ENCODE data around the gene DACH1.

The DACH1 gene

GRCh38 chr13:71408416-71408815 is 458.6 kb downstream of the DACH1 start:
- Histone ChIP-seq H3K23ac (ENCODE audit: low read depth, low read length, poor library complexity) (no peak overlapping the region), H2AK5ac (ENCODE audit: low read depth, low read length) (no peak overlapping the region), H3K4me3 (ENCODE audit: low read length in 2 of 2) (no peak overlapping the region), H3K9ac (ENCODE audit: low read depth, low read length, poor library complexity) (no peak overlapping the region), H2BK120ac (ENCODE audit: low read depth, low read length) (no peak overlapping the region), H3K79me1 (ENCODE audit: low read depth, low read length) (no peaks in the 10 kb centered on the region), H3K18ac (ENCODE audit: low read length) (no peak overlapping the region), H2AFZ (ENCODE audit: low read length) (no peak overlapping the region), H3K4ac (ENCODE audit: low read length) (no peak overlapping the region), H2BK15ac (ENCODE audit: low read length) (no peak overlapping the region), H4K8ac (ENCODE audit: low read depth, low read length) (no peak overlapping the region), H3K14ac (ENCODE audit: low read length) (no peak overlapping the region), H2BK5ac (ENCODE audit: low read length) (no peak overlapping the region), H3K4me2 (ENCODE audit: insufficient read depth, low read length, poor library complexity, severe bottlenecking) (no peak overlapping the region), H4K91ac (ENCODE audit: low read depth, low read length, poor library complexity) (no peak overlapping the region), H3K36me3 (replicated peaks in 1 of 2; ENCODE audit: control insufficient read depth in 2 of 2, insufficient read depth in 2 of 2, low read length in 2 of 2) (no peaks in the 10 kb centered on the region), H3K27me3 (ENCODE audit: control insufficient read depth in 3 of 3, insufficient read depth in 3 of 3, low read depth in 1 of 3, low read length in 3 of 3) (no peaks in the 10 kb centered on the region), H3K4me1 (ENCODE audit: control insufficient read depth in 2 of 2, insufficient read depth in 1 of 2, low read depth in 1 of 2, low read length in 2 of 2) (no peaks in the 10 kb centered on the region), H3K27ac (replicated peaks; ENCODE audit: low read length) (no peak overlapping the region), H2BK12ac (ENCODE audit: low read length) (no peak overlapping the region), H3K9me3 (replicated peaks in 1 of 2; ENCODE audit: control insufficient read depth in 2 of 2, insufficient read depth in 1 of 2, low read depth in 1 of 2, low read length in 2 of 2) (no peaks in the 10 kb centered on the region)
- DNase-seq (ENCODE audit: low spot score): no peak

DNA sequence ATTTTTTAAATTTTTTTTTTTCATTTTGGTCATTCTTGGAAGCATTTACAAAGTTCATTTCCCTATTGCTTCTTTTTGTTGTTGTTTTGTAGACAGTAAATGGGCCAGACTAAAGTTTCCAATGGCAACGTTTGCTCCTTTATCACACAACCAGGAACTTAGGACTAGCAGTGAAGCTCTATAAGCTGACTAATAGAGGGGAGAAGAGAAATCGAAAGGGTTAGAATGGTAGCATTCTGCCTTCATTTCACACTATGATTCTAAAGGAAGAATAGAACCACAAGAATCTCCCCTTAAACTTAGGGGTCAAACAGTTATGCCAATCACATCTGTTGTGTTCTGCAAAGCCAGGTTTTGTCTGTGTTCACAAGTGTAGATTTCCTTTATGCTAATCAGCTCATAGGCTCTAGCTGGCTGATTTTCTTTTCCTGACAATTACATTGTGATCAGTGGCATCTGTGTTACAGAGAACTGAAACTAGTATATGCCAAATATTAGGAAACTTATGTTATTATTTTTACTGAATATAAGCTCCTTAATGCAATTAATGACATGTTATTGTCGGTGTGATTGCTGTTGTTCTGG is 467.3 kb downstream of the DACH1 start:
- DNase-seq (ENCODE audit: low spot score): peak; percentile 11
- Histone ChIP-seq H3K4me1 (ENCODE audit: control insufficient read depth in 2 of 2, insufficient read depth in 1 of 2, low read depth in 1 of 2, low read length in 2 of 2) (peaks cover 0 to 15% of the 10 kb centered on the region in 2 donors), H2AK5ac (ENCODE audit: low read depth, low read length) (no peak overlapping the region), H4K91ac (ENCODE audit: low read depth, low read length, poor library complexity) (no peak overlapping the region), H3K23ac (ENCODE audit: low read depth, low read length, poor library complexity) (no peak overlapping the region), H3K79me1 (ENCODE audit: low read depth, low read length) (no peaks in the 10 kb centered on the region), H3K4me3 (ENCODE audit: low read length in 2 of 2) (no peak overlapping the region), H2BK15ac (ENCODE audit: low read length) (no peak overlapping the region), H3K9me3 (replicated peaks in 1 of 2; ENCODE audit: control insufficient read depth in 2 of 2, insufficient read depth in 1 of 2, low read depth in 1 of 2, low read length in 2 of 2) (no peaks in the 10 kb centered on the region), H2BK12ac (ENCODE audit: low read length) (no peak overlapping the region), H2BK5ac (ENCODE audit: low read length) (no peak overlapping the region), H3K18ac (ENCODE audit: low read length) (no peak overlapping the region), H3K14ac (ENCODE audit: low read length) (no peak overlapping the region), H3K4ac (ENCODE audit: low read length) (no peak overlapping the region), H3K4me2 (ENCODE audit: insufficient read depth, low read length, poor library complexity, severe bottlenecking) (no peak overlapping the region), H3K36me3 (replicated peaks in 1 of 2; ENCODE audit: control insufficient read depth in 2 of 2, insufficient read depth in 2 of 2, low read length in 2 of 2) (no peaks in the 10 kb centered on the region), H3K27me3 (ENCODE audit: control insufficient read depth in 3 of 3, insufficient read depth in 3 of 3, low read depth in 1 of 3, low read length in 3 of 3) (no peaks in the 10 kb centered on the region), H3K9ac (ENCODE audit: low read depth, low read length, poor library complexity) (no peak overlapping the region), H3K27ac (replicated peaks; ENCODE audit: low read length) (peak overlapping the region; percentile 25), H2AFZ (ENCODE audit: low read length) (peak overlapping the region; percentile 72), H4K8ac (ENCODE audit: low read depth, low read length) (no peak overlapping the region), H2BK120ac (ENCODE audit: low read depth, low read length) (no peak overlapping the region)
- no CpG with 5 or more reads among the region's 3 CpGs for WGBS, 2 donors (ENCODE audit: extremely low coverage in 2 of 2, insufficient read length in 2 of 2, insufficient replicate concordance in 1 of 2)

- H3K9ac ChIP-seq (ENCODE audit: low read depth, low read length, poor library complexity): no peak overlapping the region
- H4K8ac ChIP-seq (ENCODE audit: low read depth, low read length): no peak overlapping the region
- no peak overlapping the region for H3K4me2 ChIP-seq (ENCODE audit: insufficient read depth, low read length, poor library complexity, severe bottlenecking)
- H3K23ac ChIP-seq (ENCODE audit: low read depth, low read length, poor library complexity): no peak overlapping the region
- H4K91ac ChIP-seq (ENCODE audit: low read depth, low read length, poor library complexity): no peak overlapping the region
- peaks cover 0 to 11% of the 10 kb centered on the region in 2 donors for H3K4me1 ChIP-seq (ENCODE audit: control insufficient read depth in 2 of 2, insufficient read depth in 1 of 2, low read depth in 1 of 2, low read length in 2 of 2)
- H3K36me3 ChIP-seq (replicated peaks in 1 of 2; ENCODE audit: control insufficient read depth in 2 of 2, insufficient read depth in 2 of 2, low read length in 2 of 2): no peaks in the 10 kb centered on the region
- no peak overlapping the region for H2AFZ ChIP-seq (ENCODE audit: low read length)
- H2BK15ac ChIP-seq (ENCODE audit: low read length): no peak overlapping the region
- H3K79me1 ChIP-seq (ENCODE audit: low read depth, low read length): no peaks in the 10 kb centered on the region
- no peak overlapping the region for H2BK12ac ChIP-seq (ENCODE audit: low read length)
- H3K4ac ChIP-seq (ENCODE audit: low read length): no peak overlapping the region
- no peak overlapping the region for H3K14ac ChIP-seq (ENCODE audit: low read length)
- H3K9me3 ChIP-seq (replicated peaks in 1 of 2; ENCODE audit: control insufficient read depth in 2 of 2, insufficient read depth in 1 of 2, low read depth in 1 of 2, low read length in 2 of 2): peaks cover 0 to under 1% of the 10 kb centered on the region in 2 donors
- no peak overlapping the region for H2AK5ac ChIP-seq (ENCODE audit: low read depth, low read length)
- no peak overlapping the region for H3K4me3 ChIP-seq (ENCODE audit: low read length in 2 of 2)
- H3K18ac ChIP-seq (ENCODE audit: low read length): no peak overlapping the region
- H2BK5ac ChIP-seq (ENCODE audit: low read length): no peak overlapping the region
- H3K27me3 ChIP-seq (ENCODE audit: control insufficient read depth in 3 of 3, insufficient read depth in 3 of 3, low read depth in 1 of 3, low read length in 3 of 3): no peaks in the 10 kb centered on the region
- H2BK120ac ChIP-seq (ENCODE audit: low read depth, low read length): no peak overlapping the region
- H3K27ac ChIP-seq (replicated peaks; ENCODE audit: low read length): no peak overlapping the region
- no peak for DNase-seq (ENCODE audit: low spot score)
These were observed 470.9 kb downstream of the DACH1 start for GRCh38 chr13:71396149-71396548.

GRCh38 chr13:71395053-71395452 is 472.0 kb downstream of the DACH1 start:
- WGBS, 2 donors (ENCODE audit: extremely low coverage in 2 of 2, insufficient read length in 2 of 2, insufficient replicate concordance in 1 of 2): no CpG with 5 or more reads among the region's 8 CpGs
- no peak overlapping the region for H4K91ac ChIP-seq (ENCODE audit: low read depth, low read length, poor library complexity)
- no peak overlapping the region for H3K27ac ChIP-seq (replicated peaks; ENCODE audit: low read length)
- no peak overlapping the region for H4K8ac ChIP-seq (ENCODE audit: low read depth, low read length)
- no peak overlapping the region for H3K18ac ChIP-seq (ENCODE audit: low read length)
- peak overlapping the region; percentile 23 for H2AFZ ChIP-seq (ENCODE audit: low read length)
- H2BK5ac ChIP-seq (ENCODE audit: low read length): no peak overlapping the region
- H3K9me3 ChIP-seq (replicated peaks in 1 of 2; ENCODE audit: control insufficient read depth in 2 of 2, insufficient read depth in 1 of 2, low read depth in 1 of 2, low read length in 2 of 2): peaks cover 0 to 8% of the 10 kb centered on the region in 2 donors
- DNase-seq (ENCODE audit: low spot score): no peak
- H3K4me2 ChIP-seq (ENCODE audit: insufficient read depth, low read length, poor library complexity, severe bottlenecking): no peak overlapping the region
- H3K4me3 ChIP-seq (ENCODE audit: low read length in 2 of 2): no peak overlapping the region
- H3K9ac ChIP-seq (ENCODE audit: low read depth, low read length, poor library complexity): no peak overlapping the region
- H2BK120ac ChIP-seq (ENCODE audit: low read depth, low read length): no peak overlapping the region
- no peak overlapping the region for H2BK15ac ChIP-seq (ENCODE audit: low read length)
- no peak overlapping the region for H2BK12ac ChIP-seq (ENCODE audit: low read length)
- H3K27me3 ChIP-seq (ENCODE audit: control insufficient read depth in 3 of 3, insufficient read depth in 3 of 3, low read depth in 1 of 3, low read length in 3 of 3): no peaks in the 10 kb centered on the region
- H2AK5ac ChIP-seq (ENCODE audit: low read depth, low read length): no peak overlapping the region
- H3K79me1 ChIP-seq (ENCODE audit: low read depth, low read length): no peaks in the 10 kb centered on the region
- no peak overlapping the region for H3K14ac ChIP-seq (ENCODE audit: low read length)
- peaks cover 0 to 6% of the 10 kb centered on the region in 2 donors for H3K4me1 ChIP-seq (ENCODE audit: control insufficient read depth in 2 of 2, insufficient read depth in 1 of 2, low read depth in 1 of 2, low read length in 2 of 2)
- H3K4ac ChIP-seq (ENCODE audit: low read length): no peak overlapping the region
- H3K36me3 ChIP-seq (replicated peaks in 1 of 2; ENCODE audit: control insufficient read depth in 2 of 2, insufficient read depth in 2 of 2, low read length in 2 of 2): no peaks in the 10 kb centered on the region
- no peak overlapping the region for H3K23ac ChIP-seq (ENCODE audit: low read depth, low read length, poor library complexity)
